Mammary epithelial cell (primary cell): ENCODE results near the gene SHISA4.

Experiments
- EZH2 ChIP-seq: IDR thresholded peaks from 2 replicates; pipeline ENCODE4 v1.6.1; 2012; ENCODE audit warnings: low read length, inconsistent platforms, borderline replicate concordance
- TF ChIP-seq, protein P1 (sequence below), 2 donors: IDR thresholded peaks in 1 of 2; conservative IDR thresholded peaks in 1 of 2; 2 replicates each; pipeline ENCODE4 v1.5.1; 2011 to 2012; ENCODE audit warnings: inconsistent platforms in 2 of 2, low read length in 2 of 2, mild to moderate bottlenecking in 2 of 2, control low read depth in 1 of 2, low read depth in 1 of 2; ENCODE audit not compliant: insufficient read depth in 1 of 2; ENCODE audit errors: extremely low read depth in 1 of 2

DNA sequence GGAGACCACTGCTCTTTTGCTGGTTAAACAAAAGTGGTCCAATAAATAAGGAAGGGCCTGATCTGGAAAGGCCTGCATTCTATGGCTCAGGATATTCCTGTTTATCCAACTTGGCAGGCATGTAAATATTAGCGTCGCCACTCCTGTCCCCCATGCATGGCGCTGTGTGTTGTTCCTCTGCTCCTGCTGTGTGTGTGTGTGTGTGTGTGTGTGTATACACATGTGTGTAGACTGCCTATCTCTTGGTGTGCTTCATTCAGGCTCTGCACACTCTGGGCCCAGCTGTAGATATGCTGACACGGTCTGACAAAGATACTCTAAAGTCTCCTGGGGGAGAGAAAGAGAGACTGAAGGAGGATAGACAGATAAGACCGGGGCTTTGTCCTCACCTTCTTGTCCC lies 50.9 kb downstream of the SHISA4 start:
- TF ChIP-seq, protein P1, sequence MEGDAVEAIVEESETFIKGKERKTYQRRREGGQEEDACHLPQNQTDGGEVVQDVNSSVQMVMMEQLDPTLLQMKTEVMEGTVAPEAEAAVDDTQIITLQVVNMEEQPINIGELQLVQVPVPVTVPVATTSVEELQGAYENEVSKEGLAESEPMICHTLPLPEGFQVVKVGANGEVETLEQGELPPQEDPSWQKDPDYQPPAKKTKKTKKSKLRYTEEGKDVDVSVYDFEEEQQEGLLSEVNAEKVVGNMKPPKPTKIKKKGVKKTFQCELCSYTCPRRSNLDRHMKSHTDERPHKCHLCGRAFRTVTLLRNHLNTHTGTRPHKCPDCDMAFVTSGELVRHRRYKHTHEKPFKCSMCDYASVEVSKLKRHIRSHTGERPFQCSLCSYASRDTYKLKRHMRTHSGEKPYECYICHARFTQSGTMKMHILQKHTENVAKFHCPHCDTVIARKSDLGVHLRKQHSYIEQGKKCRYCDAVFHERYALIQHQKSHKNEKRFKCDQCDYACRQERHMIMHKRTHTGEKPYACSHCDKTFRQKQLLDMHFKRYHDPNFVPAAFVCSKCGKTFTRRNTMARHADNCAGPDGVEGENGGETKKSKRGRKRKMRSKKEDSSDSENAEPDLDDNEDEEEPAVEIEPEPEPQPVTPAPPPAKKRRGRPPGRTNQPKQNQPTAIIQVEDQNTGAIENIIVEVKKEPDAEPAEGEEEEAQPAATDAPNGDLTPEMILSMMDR (conservative IDR thresholded peaks at IDR 0.05 in 1 of 2, IDR thresholded peaks at IDR 0.05 in 1 of 2; ENCODE audit: extremely low read depth in 1 of 2, insufficient read depth in 1 of 2, low read depth in 1 of 2, low read length in 2 of 2): no peak
- no peak for TF ChIP-seq EZH2
